WTC11 (cell line): ENCODE data around the gene DENND11. TPM values are rescaled to one million over a fixed set of nuclear protein-coding genes. Genes with fewer than 3 reads are reported as not detected.

Source experiments
- ATAC-seq: fragments of 200-7000 bp; cut with Tn5 transposase; 2 replicates; pipeline ENCODE4 v1.10.0; 2021; ENCODE audit warnings: mild to moderate bottlenecking, moderate library complexity
- CTCF ChIA-PET: fragments of 300-600 bp; sonication (Branson Sonifier 250); formaldehyde crosslinking; loops from one replicate; lab custom pipeline; 2021; ENCODE audit warnings: antibody characterized with exemption; lab: Charles Lee
- POLR2A ChIA-PET: fragments of 350-600 bp; sonication (Branson Sonifier 250); formaldehyde crosslinking; loops from one replicate; lab custom pipeline; 2021; ENCODE audit warnings: antibody characterized with exemption; lab: Charles Lee
- DNase-seq: peaks from one replicate; pipeline ENCODE4 v3.0.0; 2021; ENCODE audit warnings: low spot score
- H3K27ac Mint-ChIP-seq: 2 replicates; pipeline ENCODE4 v1.8.0; 2021; ENCODE audit warnings: mixed read lengths
- H3K27me3 Mint-ChIP-seq: 2 replicates; pipeline ENCODE4 v1.8.0; 2021; ENCODE audit warnings: low read depth, mild to moderate bottlenecking, moderate library complexity, mixed read lengths
- H3K36me3 Mint-ChIP-seq: 2 replicates; pipeline ENCODE4 v1.8.0; 2021; ENCODE audit warnings: mixed read lengths
- H3K4me1 Mint-ChIP-seq: 2 replicates; pipeline ENCODE4 v1.8.0; 2022; ENCODE audit warnings: mixed read lengths
- H3K4me3 Mint-ChIP-seq: 2 replicates; pipeline ENCODE4 v1.8.0; 2021; ENCODE audit warnings: mild to moderate bottlenecking, moderate library complexity, mixed read lengths
- H3K9me3 Mint-ChIP-seq: 2 replicates; pipeline ENCODE4 v1.8.0; 2021; ENCODE audit warnings: mixed read lengths
- ETV6 ChIP-seq: sonication (generic); formaldehyde crosslinking; IDR thresholded peaks from 2 replicates; pipeline ENCODE4 v1.8.1; 2022; ENCODE audit warnings: mild to moderate bottlenecking, missing genetic modification reagents
- FOXJ3 ChIP-seq: sonication (generic); formaldehyde crosslinking; IDR thresholded peaks from 2 replicates; pipeline ENCODE4 v1.9.0; 2021; ENCODE audit warnings: missing genetic modification reagents, mild to moderate bottlenecking, borderline replicate concordance
- FOXP1 ChIP-seq: sonication (generic); formaldehyde crosslinking; IDR thresholded peaks from 2 replicates; pipeline ENCODE4 v1.8.0; 2022; ENCODE audit warnings: missing genetic modification reagents, mild to moderate bottlenecking, moderate library complexity, borderline replicate concordance
- JUN ChIP-seq: sonication (generic); formaldehyde crosslinking; IDR thresholded peaks from 2 replicates; pipeline ENCODE4 v1.8.0; 2023; ENCODE audit warnings: mild to moderate bottlenecking, missing genetic modification reagents
- KAT7 ChIP-seq: sonication (generic); formaldehyde crosslinking; IDR thresholded peaks from 2 replicates; pipeline ENCODE4 v1.8.1; 2023; ENCODE audit warnings: missing genetic modification reagents, mild to moderate bottlenecking, borderline replicate concordance
- NR1H2 ChIP-seq: sonication (generic); formaldehyde crosslinking; IDR thresholded peaks from 2 replicates; pipeline ENCODE4 v1.9.0; 2021; ENCODE audit warnings: mild to moderate bottlenecking, moderate library complexity, missing genetic modification reagents
- RELA ChIP-seq: sonication (generic); formaldehyde crosslinking; IDR thresholded peaks from 2 replicates; pipeline ENCODE4 v1.8.1; 2022; ENCODE audit warnings: missing genetic modification reagents, mild to moderate bottlenecking, borderline replicate concordance
- TEAD1 ChIP-seq: sonication (generic); formaldehyde crosslinking; IDR thresholded peaks from 2 replicates; pipeline ENCODE4 v1.8.0; 2022; ENCODE audit warnings: mild to moderate bottlenecking, missing genetic modification reagents
- ZNF138 ChIP-seq: sonication (generic); formaldehyde crosslinking; conservative IDR thresholded peaks from 2 replicates; pipeline ENCODE4 v1.8.1; 2022; ENCODE audit warnings: mild to moderate bottlenecking, moderate library complexity, missing genetic modification reagents
- ZNF263 ChIP-seq: sonication (generic); formaldehyde crosslinking; IDR thresholded peaks from 2 replicates; pipeline ENCODE4 v1.8.1; 2022; ENCODE audit warnings: low read depth, mild to moderate bottlenecking, moderate library complexity, missing genetic modification reagents
- ZNF423 ChIP-seq: fragments of 250-450 bp; sonication (Bioruptor Pico); IDR thresholded peaks from 2 replicates; pipeline ENCODE4 v2.1.2; 2022; ENCODE audit warnings: mild to moderate bottlenecking, moderate library complexity
- total RNA-seq: library from RNA; stranded (reverse); gene quantifications from 3 replicates; pipeline ENCODE4 v1.2.3, GENCODE V29; 2021
- TF ChIP-seq, protein P1 (sequence below): fragments of 250-450 bp; sonication (Bioruptor Pico); IDR thresholded peaks from 2 replicates; pipeline ENCODE4 v1.9.0; 2021; ENCODE audit warnings: moderate library complexity, mild to moderate bottlenecking, inconsistent platforms, borderline replicate concordance
- TF ChIP-seq, protein P2 (sequence below): sonication (generic); formaldehyde crosslinking; IDR thresholded peaks from 2 replicates; pipeline ENCODE4 v1.8.1; 2022; ENCODE audit warnings: mild to moderate bottlenecking, moderate library complexity, missing genetic modification reagents
- TF ChIP-seq, protein P3 (sequence below): sonication (generic); formaldehyde crosslinking; IDR thresholded peaks from 2 replicates; pipeline ENCODE4 v1.8.0; 2022; ENCODE audit warnings: mild to moderate bottlenecking, missing genetic modification reagents
- TF ChIP-seq, protein P4 (sequence below): fragments of 200-600 bp; IDR thresholded peaks from 2 replicates; pipeline ENCODE4 v1.8.0; 2022; ENCODE audit warnings: antibody characterized with exemption
- TF ChIP-seq, protein P5 (sequence below): sonication (generic); formaldehyde crosslinking; IDR thresholded peaks from 2 replicates; pipeline ENCODE4 v1.8.0; 2022; ENCODE audit warnings: mild to moderate bottlenecking, missing genetic modification reagents
- TF ChIP-seq, protein P6 (sequence below): sonication (generic); formaldehyde crosslinking; IDR thresholded peaks from 2 replicates; pipeline ENCODE4 v1.8.1; 2023; ENCODE audit warnings: mild to moderate bottlenecking, moderate library complexity, missing genetic modification reagents

Gene DENND11
- total RNA-seq, 1 experiment from 2014 or later, result 22.1 TPM

DNA sequence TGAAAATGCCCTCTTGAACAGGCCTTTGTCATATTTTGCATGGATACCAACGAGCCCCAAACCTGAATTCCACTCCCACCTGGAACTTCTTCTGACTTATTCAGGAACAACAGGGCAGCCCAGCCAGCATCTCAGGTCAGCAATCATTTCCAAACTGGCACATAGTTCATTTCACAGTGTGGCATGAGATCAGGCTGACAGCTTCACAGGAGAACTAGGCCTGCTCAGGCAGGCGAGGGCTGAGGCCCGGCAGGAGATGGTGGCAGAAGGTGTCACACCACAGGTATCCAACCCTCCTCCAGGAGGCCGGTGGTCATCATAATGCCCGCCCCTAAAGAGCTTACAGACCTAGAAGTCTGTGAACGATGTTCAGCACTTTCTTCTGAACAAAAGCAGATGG lies 42.5 kb downstream of the DENND11 start (continued):
- no peak for TF ChIP-seq FOXP1
- TF ChIP-seq, protein P1, sequence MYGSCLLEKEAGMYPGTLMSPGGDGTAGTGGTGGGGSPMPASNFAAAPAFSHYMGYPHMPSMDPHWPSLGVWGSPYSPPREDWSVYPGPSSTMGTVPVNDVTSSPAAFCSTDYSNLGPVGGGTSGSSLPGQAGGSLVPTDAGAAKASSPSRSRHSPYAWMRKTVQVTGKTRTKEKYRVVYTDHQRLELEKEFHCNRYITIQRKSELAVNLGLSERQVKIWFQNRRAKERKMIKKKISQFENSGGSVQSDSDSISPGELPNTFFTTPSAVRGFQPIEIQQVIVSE, result no peak
- TF ChIP-seq, protein P2, sequence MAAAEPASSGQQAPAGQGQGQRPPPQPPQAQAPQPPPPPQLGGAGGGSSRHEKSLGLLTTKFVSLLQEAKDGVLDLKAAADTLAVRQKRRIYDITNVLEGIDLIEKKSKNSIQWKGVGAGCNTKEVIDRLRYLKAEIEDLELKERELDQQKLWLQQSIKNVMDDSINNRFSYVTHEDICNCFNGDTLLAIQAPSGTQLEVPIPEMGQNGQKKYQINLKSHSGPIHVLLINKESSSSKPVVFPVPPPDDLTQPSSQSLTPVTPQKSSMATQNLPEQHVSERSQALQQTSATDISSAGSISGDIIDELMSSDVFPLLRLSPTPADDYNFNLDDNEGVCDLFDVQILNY (CRISPR knock-in tag), result no peak
- TF ChIP-seq ETV6, result no peak
- TF ChIP-seq JUN (CRISPR knock-in tag), result no peak
- no peak for TF ChIP-seq NR1H2 (CRISPR knock-in tag)
- TF ChIP-seq RELA, result no peak
- TF ChIP-seq TEAD1, result no peak
- TF ChIP-seq, all 79 proteins: peak for 0

DNA sequence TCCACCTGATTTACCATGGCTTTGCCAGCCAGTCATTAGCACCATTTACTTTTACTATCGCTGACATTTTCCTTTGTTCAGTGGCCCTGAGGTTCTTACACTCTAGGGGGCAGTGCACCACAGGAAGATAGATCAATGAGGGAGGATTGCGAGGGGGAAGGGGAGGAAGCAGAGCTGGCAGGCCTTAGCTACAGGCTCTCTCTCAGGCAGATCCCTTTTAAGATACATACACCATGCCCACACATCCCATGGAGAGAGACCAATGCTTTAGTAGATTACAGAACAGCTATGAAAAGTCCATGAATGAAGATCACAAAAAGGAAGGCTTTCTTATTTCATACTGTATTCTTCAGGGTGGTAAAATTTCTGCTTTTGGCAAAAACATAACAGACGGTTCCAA lies 47.4 kb downstream of the DENND11 start:
- TF ChIP-seq RELA (no peak), FOXJ3 (CRISPR knock-in tag) (no peak), ZNF263 (CRISPR knock-in tag) (peak; percentile 77; the same call in 1 of the 2 replicates), ZNF138 (CRISPR knock-in tag) (no peak)
- TF ChIP-seq, protein P3, sequence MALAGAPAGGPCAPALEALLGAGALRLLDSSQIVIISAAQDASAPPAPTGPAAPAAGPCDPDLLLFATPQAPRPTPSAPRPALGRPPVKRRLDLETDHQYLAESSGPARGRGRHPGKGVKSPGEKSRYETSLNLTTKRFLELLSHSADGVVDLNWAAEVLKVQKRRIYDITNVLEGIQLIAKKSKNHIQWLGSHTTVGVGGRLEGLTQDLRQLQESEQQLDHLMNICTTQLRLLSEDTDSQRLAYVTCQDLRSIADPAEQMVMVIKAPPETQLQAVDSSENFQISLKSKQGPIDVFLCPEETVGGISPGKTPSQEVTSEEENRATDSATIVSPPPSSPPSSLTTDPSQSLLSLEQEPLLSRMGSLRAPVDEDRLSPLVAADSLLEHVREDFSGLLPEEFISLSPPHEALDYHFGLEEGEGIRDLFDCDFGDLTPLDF (CRISPR knock-in tag), result no peak
- TF ChIP-seq, protein P4, sequence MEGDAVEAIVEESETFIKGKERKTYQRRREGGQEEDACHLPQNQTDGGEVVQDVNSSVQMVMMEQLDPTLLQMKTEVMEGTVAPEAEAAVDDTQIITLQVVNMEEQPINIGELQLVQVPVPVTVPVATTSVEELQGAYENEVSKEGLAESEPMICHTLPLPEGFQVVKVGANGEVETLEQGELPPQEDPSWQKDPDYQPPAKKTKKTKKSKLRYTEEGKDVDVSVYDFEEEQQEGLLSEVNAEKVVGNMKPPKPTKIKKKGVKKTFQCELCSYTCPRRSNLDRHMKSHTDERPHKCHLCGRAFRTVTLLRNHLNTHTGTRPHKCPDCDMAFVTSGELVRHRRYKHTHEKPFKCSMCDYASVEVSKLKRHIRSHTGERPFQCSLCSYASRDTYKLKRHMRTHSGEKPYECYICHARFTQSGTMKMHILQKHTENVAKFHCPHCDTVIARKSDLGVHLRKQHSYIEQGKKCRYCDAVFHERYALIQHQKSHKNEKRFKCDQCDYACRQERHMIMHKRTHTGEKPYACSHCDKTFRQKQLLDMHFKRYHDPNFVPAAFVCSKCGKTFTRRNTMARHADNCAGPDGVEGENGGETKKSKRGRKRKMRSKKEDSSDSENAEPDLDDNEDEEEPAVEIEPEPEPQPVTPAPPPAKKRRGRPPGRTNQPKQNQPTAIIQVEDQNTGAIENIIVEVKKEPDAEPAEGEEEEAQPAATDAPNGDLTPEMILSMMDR, result peak; percentile 29; the same call in 1 of the 2 replicates
- peak; percentile 57 for DNase-seq
- Mint-ChIP-seq H3K4me1 (peaks cover 28% of the 10 kb centered on the region), H3K36me3 (peaks cover 4% of the 10 kb centered on the region; the same call in 1 of the 2 replicates), H3K27ac (peak overlapping the region; percentile 48; the same call in 1 of the 2 replicates), H3K27me3 (no peaks in the 10 kb centered on the region), H3K4me3 (no peak overlapping the region), H3K9me3 (no peaks in the 10 kb centered on the region)
- CTCF ChIA-PET, result interaction anchor here (0.6 to 2.0 kb wide), 40 partner anchors 13 to 1013 kb away, joined by 3 to 26 read pairs (median 4); partner anchors contain the start of genes DENND11, DENND2A, MRPS33 and SSBP1
- ATAC-seq, result peak; percentile 82
- POLR2A ChIA-PET, result interaction anchor here (0.6 kb wide), 1 partner anchor 15 kb away, joined by 6 read pairs; no protein-coding TSS in a partner anchor

DNA sequence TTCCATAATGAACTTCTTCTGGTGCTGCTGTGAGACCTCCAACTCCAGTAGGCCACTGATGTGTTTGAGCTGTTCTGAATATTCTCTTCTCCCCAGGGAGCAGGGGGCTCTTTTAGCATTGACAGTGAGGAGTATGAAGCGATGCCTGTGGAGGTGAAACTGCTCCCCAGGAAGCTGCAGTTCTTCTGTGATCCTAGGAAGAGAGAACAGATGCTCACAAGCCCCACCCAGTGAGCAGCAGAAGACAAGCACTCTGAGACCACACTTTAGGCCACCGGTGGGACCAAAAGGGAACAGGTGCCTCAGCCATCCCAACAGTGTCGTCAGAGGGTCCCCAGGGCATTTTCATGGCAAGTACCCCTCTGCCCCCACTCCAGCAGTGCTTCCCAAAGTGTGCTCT lies 49.3 kb downstream of the DENND11 start:
- TF ChIP-seq ZNF423 (CRISPR knock-in tag), result peak; percentile 85
- TF ChIP-seq KAT7 (CRISPR knock-in tag), result no peak
- TF ChIP-seq, protein P5, sequence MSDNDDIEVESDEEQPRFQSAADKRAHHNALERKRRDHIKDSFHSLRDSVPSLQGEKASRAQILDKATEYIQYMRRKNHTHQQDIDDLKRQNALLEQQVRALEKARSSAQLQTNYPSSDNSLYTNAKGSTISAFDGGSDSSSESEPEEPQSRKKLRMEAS (CRISPR knock-in tag), result no peak
- TF ChIP-seq, protein P6, sequence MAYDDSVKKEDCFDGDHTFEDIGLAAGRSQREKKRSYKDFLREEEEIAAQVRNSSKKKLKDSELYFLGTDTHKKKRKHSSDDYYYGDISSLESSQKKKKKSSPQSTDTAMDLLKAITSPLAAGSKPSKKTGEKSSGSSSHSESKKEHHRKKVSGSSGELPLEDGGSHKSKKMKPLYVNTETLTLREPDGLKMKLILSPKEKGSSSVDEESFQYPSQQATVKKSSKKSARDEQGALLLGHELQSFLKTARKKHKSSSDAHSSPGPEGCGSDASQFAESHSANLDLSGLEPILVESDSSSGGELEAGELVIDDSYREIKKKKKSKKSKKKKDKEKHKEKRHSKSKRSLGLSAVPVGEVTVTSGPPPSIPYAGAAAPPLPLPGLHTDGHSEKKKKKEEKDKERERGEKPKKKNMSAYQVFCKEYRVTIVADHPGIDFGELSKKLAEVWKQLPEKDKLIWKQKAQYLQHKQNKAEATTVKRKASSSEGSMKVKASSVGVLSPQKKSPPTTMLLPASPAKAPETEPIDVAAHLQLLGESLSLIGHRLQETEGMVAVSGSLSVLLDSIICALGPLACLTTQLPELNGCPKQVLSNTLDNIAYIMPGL (CRISPR knock-in tag), result no peak
- ChIA-PET POLR2A (interaction anchor here (1.2 kb wide), 1 partner anchor 439 kb away, joined by 6 read pairs; no protein-coding TSS in a partner anchor), CTCF (interaction anchor here (1.0 to 2.0 kb wide), 6 partner anchors 16 to 142 kb away, joined by 3 to 8 read pairs (median 5); partner anchors contain the start of gene SSBP1)
- Mint-ChIP-seq H3K27me3 (no peaks in the 10 kb centered on the region), H3K9me3 (no peaks in the 10 kb centered on the region), H3K27ac (peak overlapping the region; percentile 44), H3K4me3 (no peak overlapping the region), H3K4me1 (peaks cover 31% of the 10 kb centered on the region), H3K36me3 (peaks cover 8% of the 10 kb centered on the region; the same call in 1 of the 2 replicates)
- ATAC-seq (peak; percentile 47), DNase-seq (no peak)

Other genes with a start within 250 kb of the DENND11 start
- 32.2 to 43.0 TPM (median 37.4 TPM) in 3 replicates for gene AGK, start 150.8 kb downstream of the DENND11 start, total RNA-seq
- gene WEE2, start 6.2 kb upstream of the DENND11 start, total RNA-seq, result 0.04 to 0.07 TPM in 2 of 3 replicates, not detected in the other
- 221 to 245 TPM (median 222 TPM) in 3 replicates for gene SSBP1, start 36.2 kb upstream of the DENND11 start, total RNA-seq
- gene TAS2R3, start 61.9 kb upstream of the DENND11 start, total RNA-seq, result 0.71 to 1.5 TPM (median 1.2 TPM) in 3 replicates
- 0.41 to 1.1 TPM (median 0.72 TPM) in 3 replicates for gene TAS2R4, start 74.5 kb upstream of the DENND11 start, total RNA-seq
- 0.90 to 1.8 TPM (median 1.4 TPM) in 3 replicates for gene TAS2R5, start 88.1 kb upstream of the DENND11 start, total RNA-seq
- not detected in 3 replicates for gene PRSS37, start 139.3 kb upstream of the DENND11 start, total RNA-seq
- gene OR9A4, start 214.2 kb upstream of the DENND11 start, total RNA-seq, result not detected in 3 replicates
- not detected in 3 replicates for gene CLEC5A, start 244.8 kb upstream of the DENND11 start, total RNA-seq